GM10266 (cell line): ENCODE results near the gene LLGL1.
A peak's percentile ranks its signal among the peaks of the same experiment; 100 is the strongest.

Experiments
- DNase-seq: peaks from one replicate; pipeline ENCODE4 v3.0.0; 2012; ENCODE audit errors: extremely low spot score
- TF ChIP-seq, protein P1 (sequence below): IDR thresholded peaks from 2 replicates; pipeline ENCODE4 v1.5.1; 2012; ENCODE audit warnings: mild to moderate bottlenecking, low read depth; ENCODE audit not compliant: control insufficient read depth, insufficient read depth; ENCODE audit errors: missing control alignments

The LLGL1 gene

DNA sequence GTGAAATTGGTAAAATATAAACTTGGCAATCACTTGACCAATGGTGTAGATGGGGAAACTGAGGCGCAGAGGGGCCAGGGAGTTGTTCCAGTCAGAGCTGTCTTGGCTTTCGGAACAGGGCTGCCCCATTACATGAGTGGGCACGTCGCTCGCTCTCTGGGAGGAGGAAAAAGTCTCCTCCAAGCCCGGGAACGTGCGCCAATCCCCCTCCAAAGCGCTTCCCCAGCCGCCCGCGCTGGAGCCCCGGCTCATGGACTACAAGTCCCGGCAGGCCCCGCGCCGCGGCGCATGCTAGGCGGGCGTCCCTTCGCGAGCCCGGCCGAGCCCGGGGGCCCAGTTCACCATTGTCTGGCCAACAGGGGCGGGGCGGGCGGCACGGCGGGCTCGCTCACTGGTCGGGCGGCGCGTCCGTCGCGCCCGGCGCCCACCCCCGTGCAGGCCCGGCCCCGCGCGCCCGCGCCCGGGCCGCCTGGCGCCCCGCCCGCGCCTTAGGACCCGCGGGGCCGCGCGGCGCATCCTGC is at the start of gene LLGL1:
Gene LLGL1, plus strand, starts transcription at position 515 of the 521 bp plus-strand sequence. CDS start 48 bp downstream, outside the sequence.
- TF ChIP-seq, protein P1, sequence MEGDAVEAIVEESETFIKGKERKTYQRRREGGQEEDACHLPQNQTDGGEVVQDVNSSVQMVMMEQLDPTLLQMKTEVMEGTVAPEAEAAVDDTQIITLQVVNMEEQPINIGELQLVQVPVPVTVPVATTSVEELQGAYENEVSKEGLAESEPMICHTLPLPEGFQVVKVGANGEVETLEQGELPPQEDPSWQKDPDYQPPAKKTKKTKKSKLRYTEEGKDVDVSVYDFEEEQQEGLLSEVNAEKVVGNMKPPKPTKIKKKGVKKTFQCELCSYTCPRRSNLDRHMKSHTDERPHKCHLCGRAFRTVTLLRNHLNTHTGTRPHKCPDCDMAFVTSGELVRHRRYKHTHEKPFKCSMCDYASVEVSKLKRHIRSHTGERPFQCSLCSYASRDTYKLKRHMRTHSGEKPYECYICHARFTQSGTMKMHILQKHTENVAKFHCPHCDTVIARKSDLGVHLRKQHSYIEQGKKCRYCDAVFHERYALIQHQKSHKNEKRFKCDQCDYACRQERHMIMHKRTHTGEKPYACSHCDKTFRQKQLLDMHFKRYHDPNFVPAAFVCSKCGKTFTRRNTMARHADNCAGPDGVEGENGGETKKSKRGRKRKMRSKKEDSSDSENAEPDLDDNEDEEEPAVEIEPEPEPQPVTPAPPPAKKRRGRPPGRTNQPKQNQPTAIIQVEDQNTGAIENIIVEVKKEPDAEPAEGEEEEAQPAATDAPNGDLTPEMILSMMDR, result no peak
- DNase-seq, result peak; percentile 100

DNA sequence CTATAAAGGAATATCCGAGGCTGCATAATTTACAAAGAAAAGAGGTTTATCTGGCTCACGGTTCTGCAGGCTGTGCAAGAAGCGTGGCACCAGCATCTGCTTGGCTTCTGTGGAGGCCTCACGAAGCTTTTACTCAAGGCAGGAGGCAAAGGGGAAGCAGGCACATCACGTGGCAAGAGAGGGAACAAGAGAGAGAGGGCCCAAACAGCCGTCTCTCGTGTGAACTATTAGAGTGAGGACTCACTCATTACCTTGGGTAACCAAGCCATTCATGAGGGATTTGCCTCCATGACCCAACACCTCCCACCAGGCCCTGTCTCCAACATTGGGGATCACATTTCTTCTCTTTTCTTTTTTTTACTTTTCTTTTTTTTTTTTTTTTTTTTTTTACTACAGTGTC is 49.3 kb upstream of the LLGL1 start:
- TF ChIP-seq, protein P1, result no peak
- DNase-seq, result no peak

DNA sequence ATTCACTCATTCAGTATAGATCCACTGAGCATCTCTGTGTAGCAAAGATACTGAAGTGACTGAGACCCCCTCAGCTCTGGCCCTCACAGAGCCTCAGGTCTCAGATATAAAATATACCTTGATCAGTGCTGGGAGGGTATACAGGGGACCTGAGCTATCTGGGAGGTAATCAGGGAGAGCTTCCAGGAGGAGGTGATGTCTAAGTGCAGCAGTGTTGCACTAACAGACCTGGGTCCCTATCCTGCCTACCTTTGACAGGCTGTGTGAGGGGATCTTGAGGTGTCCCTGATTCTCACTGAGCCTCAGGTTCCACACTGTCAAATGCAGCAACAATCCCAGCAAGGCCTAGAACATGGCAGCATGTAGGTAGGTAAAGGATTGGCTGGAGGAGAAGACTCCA is 48.3 kb upstream of the LLGL1 start:
- no peak for DNase-seq
- TF ChIP-seq, protein P1, result no peak

DNA sequence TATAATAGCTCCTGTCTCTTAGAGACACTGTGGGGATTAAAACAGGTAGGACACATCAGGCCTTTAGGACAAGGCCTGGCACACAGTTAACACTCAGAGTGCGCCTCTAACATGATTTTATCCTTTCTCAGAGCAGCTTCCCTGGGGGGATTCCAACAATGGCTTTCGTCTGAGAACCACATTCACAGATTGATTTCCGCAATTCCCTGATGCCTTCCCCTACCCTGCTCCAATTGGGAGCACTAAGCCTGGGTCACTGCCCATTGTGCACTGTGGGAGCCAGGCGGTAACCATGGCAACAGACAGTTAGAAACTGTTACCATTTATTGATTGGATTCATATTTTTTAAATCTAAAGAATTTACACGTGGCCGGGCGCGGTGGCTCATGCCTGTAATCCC is 47.7 kb upstream of the LLGL1 start:
- TF ChIP-seq, protein P1, result no peak
- DNase-seq, result no peak

DNA sequence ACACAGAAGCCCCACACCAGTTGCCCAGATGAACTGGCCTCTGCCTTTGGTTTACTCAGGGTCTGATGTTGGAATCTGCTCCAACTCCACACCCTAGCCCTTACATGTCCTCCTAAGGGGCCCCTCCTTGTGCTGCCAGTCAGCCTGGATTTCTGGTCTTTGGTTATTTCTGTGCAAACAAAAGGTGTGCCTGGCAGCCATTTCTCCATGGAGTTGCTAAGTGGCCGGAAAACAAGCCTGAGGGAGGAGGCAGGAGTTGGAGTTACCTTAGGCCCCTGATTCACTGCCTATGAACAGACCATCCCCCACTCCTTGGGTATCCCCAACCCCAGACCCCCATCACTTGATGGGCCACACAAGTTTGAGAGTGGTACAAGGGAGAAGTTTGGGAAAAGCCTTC is 46.2 kb upstream of the LLGL1 start:
- DNase-seq, result no peak
- TF ChIP-seq, protein P1, result no peak

DNA sequence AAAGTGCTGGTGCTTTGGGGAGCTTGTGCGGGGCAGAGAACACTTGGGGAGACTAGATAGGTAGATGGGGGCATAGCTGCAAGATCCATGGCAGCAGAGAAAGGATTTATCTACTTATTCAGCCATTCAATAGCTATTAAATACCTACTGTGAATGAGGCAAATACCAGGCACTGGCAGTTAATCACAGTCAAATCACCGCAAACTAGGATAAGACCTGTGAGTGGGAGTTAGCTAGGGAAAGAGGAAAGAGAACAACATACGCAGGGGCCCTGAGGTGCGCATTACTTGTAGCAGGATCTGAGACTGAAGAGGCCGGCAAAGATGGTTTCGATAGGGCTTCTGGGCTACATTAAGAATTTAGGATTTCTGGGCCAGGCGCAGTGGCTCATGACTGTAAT is 45.6 kb upstream of the LLGL1 start:
- TF ChIP-seq, protein P1, result no peak
- DNase-seq, result no peak

DNA sequence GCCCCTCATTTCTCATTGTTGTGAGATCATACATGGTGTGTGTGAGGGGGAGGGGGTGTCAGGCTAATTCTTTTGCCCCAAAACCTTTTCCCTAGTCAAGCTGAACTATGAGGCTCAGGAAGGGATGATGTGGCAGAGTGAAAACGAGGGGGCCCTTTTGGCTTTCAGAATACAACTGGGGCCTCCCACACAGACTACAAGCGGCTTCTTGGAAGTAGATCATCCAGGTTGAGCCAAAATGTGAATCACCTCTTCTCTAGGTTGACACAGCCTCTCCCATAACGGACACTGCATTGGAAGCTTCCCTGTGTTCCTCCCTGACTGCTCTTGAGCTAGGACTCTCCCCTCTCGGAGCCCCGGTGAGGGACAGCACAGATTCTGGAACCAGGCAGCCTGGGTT is 44.1 kb upstream of the LLGL1 start:
- TF ChIP-seq, protein P1, result no peak
- no peak for DNase-seq
